Ovary (tissue), 3 donors: Measurements from ENCODE around the gene MYEF2.

ENCODE experiments used
- CTCF ChIP-seq, 3 donors: fragments of 450-650 bp in 2 of 3; fragments of 200-600 bp in 1 of 3; IDR thresholded peaks; one replicate each; pipeline versions ENCODE4 v1.5.1 to v1.8.0; 2016 to 2022; ENCODE audit warnings: antibody characterized with exemption in 3 of 3, mild to moderate bottlenecking in 1 of 3
- EP300 ChIP-seq: sonication (generic); formaldehyde crosslinking; IDR thresholded peaks from one replicate; pipeline ENCODE4 v1.6.1; 2017; ENCODE audit warnings: antibody characterized with exemption
- POLR2A ChIP-seq: fragments of 450-650 bp; IDR thresholded peaks from one replicate; pipeline ENCODE4 v1.6.1; 2017; ENCODE audit warnings: antibody characterized with exemption, mild to moderate bottlenecking, moderate library complexity
- donor health status: DM: no; HTN: no; CAD: no.

GRCh38 chr15:48119277-48119676, 58.8 kb downstream of the MYEF2 start:
- TF ChIP-seq CTCF (IDR thresholded peaks at IDR 0.05) (no peak), EP300 (no peak), POLR2A (no peak)
